Dermis blood vessel endothelial cell (primary cell): ENCODE measurements around the gene MAD1L1. TPM values are rescaled to one million over a fixed set of nuclear protein-coding genes. Genes with fewer than 3 reads are reported as not detected.
"Not testable (repeated sequence)": the region's sequence is repeated elsewhere in the genome, so short reads cannot be mapped to it uniquely, and the experiment has no call there.

Source experiments
- DNase-seq: peaks from one replicate; pipeline ENCODE4 v3.0.0; 2010
- total RNA-seq: library from RNA; depleted of rRNA; stranded (reverse); fragments of >200 nt; gene quantifications from 2 replicates; pipeline ENCODE4 v1.2.3, GENCODE V29; 2014

MAD1L1 gene
- total RNA-seq, 1 donor from 2014 or later, result 53.3 TPM

DNA sequence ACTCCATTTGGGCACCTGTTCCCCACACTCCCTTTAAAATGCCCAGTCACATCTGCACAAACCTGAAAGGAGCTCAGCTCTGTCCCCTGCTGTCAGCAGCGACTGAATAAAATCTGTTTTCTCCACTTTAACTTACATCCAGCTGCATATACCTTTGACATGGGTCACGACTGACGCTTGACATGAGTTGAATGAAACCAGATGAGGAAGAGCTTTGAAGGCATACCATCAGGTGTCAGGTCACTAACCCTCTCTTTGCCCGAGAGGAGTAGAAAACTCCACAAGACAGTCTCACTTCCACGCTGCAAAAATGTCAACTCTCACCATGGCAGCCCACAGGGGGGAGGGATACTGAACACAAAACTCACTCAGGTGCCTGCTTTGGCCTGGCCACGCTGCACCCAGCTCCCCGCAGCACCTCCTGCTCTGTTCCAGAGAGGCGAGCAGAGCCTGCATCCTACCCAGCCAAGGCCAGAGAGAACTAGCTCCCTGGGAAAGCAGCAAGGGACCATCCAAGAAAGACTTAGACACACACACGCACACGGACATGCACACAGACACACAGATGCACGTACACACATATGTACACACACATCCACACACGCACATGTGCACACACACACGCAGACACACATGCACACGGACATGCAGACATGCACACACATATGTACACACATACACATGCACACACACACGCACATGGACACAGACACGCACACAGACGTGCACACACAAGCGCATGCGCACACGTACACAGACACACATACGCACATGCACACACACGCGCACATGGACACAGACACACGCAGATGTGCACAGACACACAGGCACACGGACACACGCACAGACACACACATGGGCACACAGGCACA lies 191.0 kb downstream of the MAD1L1 start:
- DNase-seq, result no peak

DNA sequence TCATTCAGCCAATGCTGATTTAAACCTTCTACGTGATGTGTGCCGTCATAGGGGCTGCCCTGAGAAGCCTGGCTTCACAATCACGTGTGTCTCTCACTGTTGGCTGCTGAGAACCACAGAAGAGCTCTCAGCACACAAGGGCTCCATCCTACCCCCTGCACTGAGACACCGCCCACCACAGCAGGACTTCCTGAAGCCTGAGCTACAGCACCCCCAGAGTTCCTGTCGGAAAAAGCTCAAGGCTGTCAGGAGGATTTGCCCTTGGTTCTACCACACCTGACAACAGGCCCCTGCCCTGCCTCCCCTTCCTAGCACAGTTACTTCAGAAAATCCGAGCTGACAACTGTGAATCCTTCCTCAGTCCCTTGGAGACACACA lies 191.9 kb downstream of the MAD1L1 start:
- DNase-seq, result no peak

DNA sequence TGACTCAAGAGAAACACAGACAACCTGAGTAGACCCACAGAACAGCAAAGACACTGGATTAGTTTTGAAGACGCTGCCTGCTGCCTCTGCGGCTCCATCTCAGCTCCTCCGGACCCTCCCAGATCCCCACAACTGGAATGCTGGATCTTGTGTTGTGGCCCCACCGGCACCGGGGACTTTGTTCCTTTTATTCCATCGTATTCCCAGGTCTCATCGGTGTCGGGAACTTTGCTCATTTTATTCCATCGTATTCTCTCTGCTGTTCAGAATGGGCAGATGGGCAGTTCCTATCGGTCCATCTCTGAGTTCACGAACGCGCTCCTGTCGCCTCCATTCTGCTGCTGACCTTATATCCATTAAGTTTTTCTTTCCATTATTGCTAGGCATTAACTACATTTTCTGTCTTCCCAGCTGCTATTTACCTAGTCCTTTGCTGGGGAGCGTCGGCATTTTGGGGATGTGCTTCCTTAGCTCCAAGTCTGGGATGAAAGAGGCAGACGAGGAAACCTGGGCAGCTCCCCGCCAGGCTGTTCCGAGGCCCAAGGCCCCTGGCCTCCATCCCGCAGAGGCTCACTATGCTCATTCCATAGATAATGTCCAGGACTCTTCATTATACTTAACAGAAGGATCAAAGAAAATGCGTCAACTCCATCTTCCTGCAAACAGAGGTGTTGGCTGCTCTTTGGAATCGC lies 192.4 kb downstream of the MAD1L1 start:
- DNase-seq, result no peak

DNA sequence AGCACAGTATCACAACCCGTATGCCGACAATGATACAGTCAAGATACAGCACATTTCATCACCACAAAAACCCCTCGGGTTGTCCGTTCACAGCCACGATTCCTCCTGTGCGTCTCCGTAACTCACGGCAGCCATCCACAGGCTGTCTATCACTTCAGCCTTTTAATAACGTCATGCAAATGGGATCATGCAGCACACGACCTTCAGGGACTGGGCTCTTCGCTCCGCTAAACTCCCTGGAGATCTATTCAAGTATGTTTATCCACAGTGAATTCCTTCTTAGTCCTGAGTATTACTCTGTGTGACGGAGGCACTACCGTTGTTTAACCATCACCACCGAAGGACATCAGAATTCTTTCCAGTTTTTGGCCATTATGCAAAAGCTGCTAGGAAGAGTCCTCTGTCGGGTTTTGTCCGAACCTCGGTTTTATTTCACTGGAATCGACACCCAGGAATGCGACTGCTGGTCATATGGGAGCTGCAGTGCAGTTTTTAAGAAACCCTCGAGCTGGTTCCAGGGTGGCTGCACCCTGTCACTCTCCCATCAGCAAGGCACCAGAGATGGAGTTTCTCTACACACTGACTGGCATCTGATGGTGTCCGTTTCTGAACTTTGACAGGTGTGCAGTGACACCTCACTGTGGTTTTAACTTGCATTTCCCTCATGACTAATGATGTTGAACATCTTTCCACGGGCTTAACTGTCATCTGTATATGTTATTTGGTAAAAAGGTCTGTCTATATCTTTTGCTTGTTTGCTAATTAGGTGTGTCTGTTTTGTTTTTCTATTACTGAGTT lies 193.6 kb downstream of the MAD1L1 start:
- DNase-seq, result no peak

GRCh38 chr7:2037808-2038522 lies 194.8 kb downstream of the MAD1L1 start:
- DNase-seq, result no peak

DNA sequence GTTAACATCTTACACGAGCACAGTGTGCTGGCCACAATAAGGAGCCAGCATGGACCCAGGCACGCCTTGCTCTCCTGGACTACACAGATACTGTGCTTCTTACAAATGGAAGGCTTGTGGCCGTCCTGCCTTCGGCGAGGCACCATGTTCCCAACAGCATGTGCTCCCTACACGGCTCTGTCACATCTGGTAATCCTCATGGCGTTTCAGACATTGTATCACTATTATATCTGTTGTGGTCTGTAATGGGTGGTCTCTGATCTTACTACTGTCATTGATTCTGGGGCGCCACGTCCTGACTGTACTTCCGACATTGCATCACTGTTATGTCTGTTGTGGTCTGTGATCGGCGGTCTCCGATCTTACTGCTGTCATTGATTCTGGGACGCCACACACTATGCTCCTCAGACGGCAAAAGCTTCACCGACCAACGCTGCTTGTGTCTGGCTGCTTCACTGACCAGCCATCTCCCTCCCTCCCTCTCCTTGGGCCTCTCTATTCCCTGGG lies 195.4 kb downstream of the MAD1L1 start:
- DNase-seq, result no peak

GRCh38 chr7:2036786-2037185 lies 196.0 kb downstream of the MAD1L1 start:
- no peak for DNase-seq

DNA sequence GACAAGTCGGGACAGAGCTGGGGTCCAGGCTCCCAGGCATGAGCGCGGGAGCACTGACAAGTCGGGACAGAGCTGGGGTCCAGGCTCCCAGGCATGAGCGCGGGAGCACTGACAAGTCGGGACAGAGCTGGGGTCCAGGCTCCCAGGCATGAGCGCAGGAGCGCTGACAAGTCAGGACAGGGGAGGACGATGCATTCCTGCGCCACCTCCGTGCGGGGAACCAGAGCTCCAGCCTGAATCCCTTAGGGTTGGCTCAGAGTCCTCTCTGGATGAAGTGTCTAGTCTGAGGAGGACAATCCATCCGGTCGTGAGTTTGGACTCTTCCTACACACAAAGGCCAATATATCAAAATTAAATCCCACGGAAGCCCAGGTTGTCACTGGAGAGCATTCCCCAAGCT lies 196.5 kb downstream of the MAD1L1 start:
- DNase-seq, result not testable (repeated sequence)

DNA sequence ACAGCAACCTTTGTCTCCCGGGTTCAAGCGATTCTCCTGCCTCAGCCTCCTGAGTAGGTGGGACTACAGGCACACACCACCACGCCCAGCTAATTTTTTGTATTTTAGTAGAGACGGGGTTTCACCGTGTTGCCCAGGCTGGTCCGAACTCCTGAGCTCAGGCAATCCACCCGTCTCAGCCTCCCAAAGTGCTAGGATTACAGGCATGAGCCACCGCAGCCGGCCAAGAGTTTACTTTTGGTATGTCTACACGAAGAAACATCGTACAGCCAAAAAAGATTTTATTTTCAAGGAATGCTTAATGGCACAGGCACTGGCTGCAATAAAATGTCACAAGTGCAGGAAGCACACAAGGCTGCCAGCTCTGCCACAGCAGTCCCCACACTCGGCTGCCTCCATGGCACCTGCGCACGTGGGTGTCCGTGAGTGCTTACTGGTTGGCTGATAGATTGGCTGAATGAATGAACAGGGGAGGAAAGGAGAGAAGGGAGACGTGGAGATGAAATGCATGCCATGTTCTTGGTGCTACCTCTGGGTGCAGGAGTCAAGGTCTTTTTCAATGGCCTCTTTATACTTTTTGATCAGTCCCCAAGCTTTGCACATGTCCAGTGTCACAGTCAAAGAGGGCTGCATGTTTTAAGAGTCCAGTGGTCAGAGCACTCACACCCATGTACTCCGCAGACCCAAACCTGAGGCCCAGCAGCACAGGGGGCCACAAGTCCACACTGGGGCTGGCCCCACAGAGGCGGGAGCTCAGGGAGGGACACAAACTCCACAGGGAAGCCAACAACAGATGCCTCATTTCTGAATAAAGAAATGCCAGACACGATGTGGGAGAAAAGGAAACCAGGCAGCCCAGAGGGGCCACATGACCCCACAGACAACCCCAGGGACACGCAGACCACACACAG lies 198.2 kb downstream of the MAD1L1 start:
- DNase-seq, result no peak

- no peak for DNase-seq
Measured at GRCh38 chr7:2033586-2034135, 199.1 kb downstream of the MAD1L1 start.

DNA sequence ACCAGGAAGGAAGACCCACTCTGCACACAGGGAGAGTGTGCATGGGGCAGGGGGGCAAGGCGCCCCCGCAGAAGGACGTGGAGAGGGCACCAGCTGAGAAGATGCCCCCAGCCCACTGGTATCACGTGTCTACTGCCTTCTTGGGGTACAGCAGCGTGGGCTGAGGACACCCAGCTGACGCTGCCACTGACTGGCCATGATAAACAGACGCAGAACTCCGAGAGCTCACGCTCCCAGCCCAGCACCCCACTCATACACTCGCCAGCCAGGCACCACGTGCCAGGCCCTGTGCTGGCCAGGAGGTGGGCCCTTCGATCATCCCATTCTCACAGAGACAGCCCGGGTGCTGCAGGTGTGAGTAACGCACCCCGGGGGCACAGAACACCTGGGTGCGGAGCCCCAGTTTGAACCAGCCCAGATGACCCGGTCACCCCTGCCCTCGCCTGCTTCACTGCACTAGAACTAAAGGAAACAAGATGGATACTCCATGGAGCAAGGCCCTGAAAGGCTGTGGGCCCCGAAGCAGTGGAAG lies 199.8 kb downstream of the MAD1L1 start:
- DNase-seq, result no peak

DNA sequence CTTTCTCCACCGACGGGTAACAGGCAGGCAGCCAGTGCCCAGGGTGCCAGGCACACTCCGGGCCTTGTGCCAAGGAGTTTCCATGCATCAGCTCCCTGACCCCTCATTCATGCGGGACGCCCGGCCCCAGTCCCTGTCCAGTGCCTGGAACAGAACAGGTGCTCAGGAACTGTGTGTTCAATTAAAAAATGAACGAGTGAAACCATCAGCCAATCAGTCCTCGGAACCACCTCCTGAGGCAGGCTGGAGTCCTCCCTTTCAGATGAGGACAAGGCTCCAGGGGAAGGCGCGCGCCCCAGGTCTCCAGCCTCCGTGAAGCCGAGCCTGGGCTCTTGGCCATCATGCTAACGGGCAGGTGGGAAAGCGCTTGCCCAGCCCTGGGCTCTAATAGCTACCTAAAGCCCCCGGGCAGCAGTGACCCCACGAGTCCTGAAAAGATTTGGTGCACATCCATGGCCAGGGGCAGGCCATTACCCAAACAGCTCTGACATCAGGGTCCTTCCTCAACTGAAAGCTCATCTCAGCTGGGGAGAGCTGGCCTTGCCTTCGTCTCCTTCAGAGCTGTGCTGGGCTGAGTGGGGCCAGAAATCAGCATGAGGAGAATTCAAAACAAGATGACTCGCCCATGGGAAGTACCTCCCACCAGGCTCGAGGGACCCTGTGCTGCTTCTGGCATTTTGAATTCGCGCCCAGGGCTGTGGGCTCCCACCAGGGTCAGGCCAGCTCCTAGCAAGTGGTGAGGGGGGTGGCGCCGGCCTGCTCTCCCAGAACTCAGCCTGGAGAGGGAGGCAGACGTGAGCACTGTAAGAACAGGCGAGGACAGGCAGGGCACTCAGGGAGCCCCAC lies 200.5 kb downstream of the MAD1L1 start:
- peak; percentile 4 for DNase-seq

DNA sequence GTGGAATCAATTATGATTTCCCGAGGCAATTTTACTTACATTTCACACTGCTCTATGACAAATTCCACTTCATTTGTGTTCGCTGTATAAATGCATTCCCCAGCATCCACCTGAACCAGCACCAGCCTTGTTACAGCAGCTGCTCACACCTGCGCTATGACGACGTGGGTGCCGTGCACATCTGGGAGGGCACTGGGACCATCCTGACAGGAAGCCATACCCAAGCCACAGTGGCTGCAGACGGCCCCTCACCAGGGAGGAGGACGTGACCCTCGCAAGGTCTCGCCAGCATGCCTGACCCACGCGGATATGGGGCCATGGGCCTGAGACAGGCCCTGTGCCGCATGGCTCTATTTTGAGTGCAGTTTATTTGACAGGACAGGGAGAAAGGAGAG lies 201.3 kb downstream of the MAD1L1 start:
- no peak for DNase-seq

- no peak for DNase-seq
Measured at GRCh38 chr7:2030475-2031450, 202.0 kb downstream of the MAD1L1 start.

GRCh38 chr7:2029936-2030335 lies 202.8 kb downstream of the MAD1L1 start:
- no peak for DNase-seq

- no peak for DNase-seq
Measured at GRCh38 chr7:2029211-2029905, 203.4 kb downstream of the MAD1L1 start.

DNA sequence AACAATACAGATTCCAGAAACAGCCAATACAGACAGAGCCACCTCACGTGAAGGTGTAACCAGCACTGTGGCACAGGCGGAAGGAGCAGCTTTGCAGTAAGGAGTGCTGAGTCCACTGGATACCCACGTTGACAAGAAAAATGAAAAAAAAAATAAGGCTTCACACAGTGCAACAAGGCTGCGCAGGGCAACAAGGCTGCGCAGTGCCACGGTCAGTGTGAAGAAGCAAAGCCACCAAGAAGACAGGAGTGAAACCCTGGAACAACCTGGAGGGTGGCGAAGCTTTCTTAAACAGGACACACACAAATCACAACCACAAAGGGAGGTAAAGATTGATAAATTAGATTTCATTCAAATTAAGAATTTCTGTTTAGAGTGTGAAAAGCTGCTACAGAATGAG lies 204.0 kb downstream of the MAD1L1 start:
- DNase-seq, result no peak

GRCh38 chr7:2025188-2025587 lies 207.6 kb downstream of the MAD1L1 start:
- DNase-seq, result no peak
